Left ventricle myocardium superior (tissue), 1 donor: Measurements from ENCODE around the gene TLCD3B. TPM values are rescaled to one million over a fixed set of nuclear protein-coding genes. Genes with fewer than 3 reads are reported as not detected.
"Not testable (repeated sequence)": the region's sequence is repeated elsewhere in the genome, so short reads cannot be mapped to it uniquely, and the experiment has no call there.

Source experiments
- ATAC-seq: fragments of 200-7000 bp; cut with Tn5 transposase; one replicate; pipeline ENCODE4 v1.9.1; 2020; ENCODE audit warnings: mild to moderate bottlenecking, moderate library complexity
- DNase-seq: peaks from one replicate; pipeline ENCODE4 v3.0.0-alpha.2; 2020
- intact Hi-C: fragments of 100-400 bp; cut with micrococcal nuclease; formaldehyde crosslinking; loops from one replicate; pipeline ENCODE4 v1.11.0; 2022
- total RNA-seq: library from RNA; stranded (reverse); fragmentation: NEBNext Ultra II Directional; extraction: Animal tissue kit (Norgen Biotek cat#: 25700); gene quantifications from one replicate; pipeline ENCODE4 v1.2.1, GENCODE V29; 2021
- donor health status: DM: no; HTN: yes; CAD: no; lungs with severe emphysema.

The TLCD3B gene
- total RNA-seq, 1 donor from 2014 or later, result not detected

GRCh38 chr16:30063893-30064728, 33.0 kb upstream of the TLCD3B start:
- DNase-seq, result peak; percentile 88
- intact Hi-C loops, result no loop called here
- ATAC-seq, result peak; percentile 60

- intact Hi-C loops, result no loop called here
- ATAC-seq (no peak), DNase-seq (no peak)
These were observed 32.3 kb upstream of the TLCD3B start for GRCh38 chr16:30063278-30063892.

- intact Hi-C loops, result no loop called here
- peak; percentile 66 for DNase-seq
- ATAC-seq, result no peak
These were observed 29.9 kb upstream of the TLCD3B start for GRCh38 chr16:30060836-30061554.

GRCh38 chr16:30060346-30060745, 29.3 kb upstream of the TLCD3B start:
- intact Hi-C loops, result no loop called here
- ATAC-seq (no peak), DNase-seq (no peak)

- intact Hi-C loops, result no loop called here
- DNase-seq (no peak), ATAC-seq (no peak)
These were observed 24.0 kb upstream of the TLCD3B start for GRCh38 chr16:30054959-30055553.

- ATAC-seq (no peak), DNase-seq (no peak)
- intact Hi-C loops, result no loop called here
These were observed 23.4 kb upstream of the TLCD3B start for GRCh38 chr16:30054451-30054850.

GRCh38 chr16:30053376-30054015, 22.4 kb upstream of the TLCD3B start:
- intact Hi-C loops, result no loop called here
- ATAC-seq, result peak; percentile 27

GRCh38 chr16:30052671-30053372, 21.8 kb upstream of the TLCD3B start:
- DNase-seq, result peak; percentile 96
- intact Hi-C loops, result no loop called here
- peak; percentile 96 for ATAC-seq

More at GRCh38 chr16:30053376-30054015, 22.4 kb upstream of the TLCD3B start:
- DNase-seq, result no peak

- intact Hi-C loops, result no loop called here
- DNase-seq, result no peak
- no peak for ATAC-seq
These were observed 20.4 kb upstream of the TLCD3B start for GRCh38 chr16:30051518-30051917.

GRCh38 chr16:30049871-30050270, 18.8 kb upstream of the TLCD3B start:
- DNase-seq, result no peak
- no peak for ATAC-seq
- intact Hi-C loops, result no loop called here

- DNase-seq (no peak), ATAC-seq (no peak)
- intact Hi-C loops, result no loop called here
These were observed 15.5 kb upstream of the TLCD3B start for GRCh38 chr16:30046588-30046987.

- DNase-seq (no peak), ATAC-seq (no peak)
- intact Hi-C loops, result no loop called here
These were observed 15.1 kb upstream of the TLCD3B start for GRCh38 chr16:30046178-30046577.

- DNase-seq (no peak), ATAC-seq (no peak)
- intact Hi-C loops, result no loop called here
These were observed 10.8 kb upstream of the TLCD3B start for GRCh38 chr16:30041841-30042240.

- ATAC-seq, intact Hi-C loops: not testable (repeated sequence)
These were observed 9.6 kb upstream of the TLCD3B start for GRCh38 chr16:30040690-30041089.

GRCh38 chr16:30040221-30040620, 9.2 kb upstream of the TLCD3B start:
- DNase-seq, result no peak
- no peak for ATAC-seq
- intact Hi-C loops, result no loop called here

More at GRCh38 chr16:30040690-30041089, 9.6 kb upstream of the TLCD3B start:
- DNase-seq, result not testable (repeated sequence)

GRCh38 chr16:30033270-30033669, 2.2 kb upstream of the TLCD3B start:
- ATAC-seq (no peak), DNase-seq (no peak)
- intact Hi-C loops, result no loop called here

GRCh38 chr16:30032083-30032819, 1.2 kb upstream of the TLCD3B start:
- DNase-seq, result no peak
- ATAC-seq, result peak; percentile 35
- intact Hi-C loops, result no loop called here

- no peak for DNase-seq
- no peak for ATAC-seq
- intact Hi-C loops, result no loop called here
These were observed 427 bp upstream of the TLCD3B start for GRCh38 chr16:30031477-30031918.
